Measurements from ENCODE around the gene TRMU.
"Not testable (repeated sequence)": the region's sequence is repeated elsewhere in the genome, so short reads cannot be mapped to it uniquely, and the experiment has no call there.

Gene TRMU

DNA sequence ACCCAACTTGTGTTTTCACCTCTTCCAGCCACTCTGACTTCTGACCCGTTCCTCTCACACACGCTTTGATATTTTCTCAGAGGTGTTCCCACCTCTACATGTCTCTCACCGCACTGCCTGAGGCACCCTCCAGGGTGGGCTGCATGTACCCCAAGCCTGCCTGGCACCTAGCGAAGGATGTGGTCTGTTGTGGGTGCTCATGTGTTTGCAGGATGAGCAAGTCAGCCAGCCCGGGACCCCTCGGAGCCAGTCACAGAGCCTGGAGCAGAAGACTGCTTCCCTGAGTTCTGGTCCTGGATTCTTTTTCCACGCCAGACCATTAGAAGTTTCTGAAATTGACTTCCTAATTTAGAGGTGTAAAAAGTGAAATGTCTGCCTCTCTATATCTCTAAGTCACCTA is 35.0 kb upstream of the TRMU start:
- DNase-seq (ENCODE audit: low read depth), result no peak

- no peak for DNase-seq (ENCODE audit: low read depth)
These were observed 32.1 kb upstream of the TRMU start for GRCh38 chr22:46303347-46303965.

DNA sequence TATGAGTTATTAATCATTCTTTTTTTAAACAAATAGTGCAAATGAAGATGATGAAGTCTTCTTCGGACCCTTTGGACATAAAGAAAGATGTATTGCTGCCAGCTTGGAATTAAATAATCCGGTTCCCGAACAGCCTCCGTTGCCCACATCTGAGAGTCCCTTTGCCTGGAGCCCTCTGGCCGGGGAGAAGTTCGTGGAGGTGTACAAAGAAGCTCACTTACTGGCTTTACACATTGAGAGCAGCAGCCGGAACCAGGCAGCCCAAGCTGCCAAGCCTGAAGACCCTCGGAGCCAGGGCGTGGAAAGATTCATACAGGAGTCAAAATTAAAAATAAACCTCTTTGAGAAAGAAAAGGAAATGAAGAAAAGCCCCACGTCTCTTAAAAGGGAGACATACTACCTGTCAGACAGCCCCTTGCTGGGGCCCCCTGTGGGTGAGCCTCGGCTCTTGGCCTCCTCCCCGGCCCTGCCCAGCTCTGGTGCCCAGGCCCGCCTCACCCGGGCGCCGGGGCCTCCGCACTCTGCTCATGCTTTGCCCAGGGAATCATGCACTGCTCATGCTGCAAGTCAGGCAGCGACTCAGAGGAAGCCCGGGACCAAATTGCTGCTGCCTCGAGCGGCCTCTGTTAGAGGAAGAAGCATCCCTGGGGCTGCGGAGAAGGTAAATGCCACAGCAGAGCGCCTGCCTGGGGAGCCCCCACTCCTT is 27.1 kb upstream of the TRMU start:
- no peak for DNase-seq (ENCODE audit: low read depth)

DNA sequence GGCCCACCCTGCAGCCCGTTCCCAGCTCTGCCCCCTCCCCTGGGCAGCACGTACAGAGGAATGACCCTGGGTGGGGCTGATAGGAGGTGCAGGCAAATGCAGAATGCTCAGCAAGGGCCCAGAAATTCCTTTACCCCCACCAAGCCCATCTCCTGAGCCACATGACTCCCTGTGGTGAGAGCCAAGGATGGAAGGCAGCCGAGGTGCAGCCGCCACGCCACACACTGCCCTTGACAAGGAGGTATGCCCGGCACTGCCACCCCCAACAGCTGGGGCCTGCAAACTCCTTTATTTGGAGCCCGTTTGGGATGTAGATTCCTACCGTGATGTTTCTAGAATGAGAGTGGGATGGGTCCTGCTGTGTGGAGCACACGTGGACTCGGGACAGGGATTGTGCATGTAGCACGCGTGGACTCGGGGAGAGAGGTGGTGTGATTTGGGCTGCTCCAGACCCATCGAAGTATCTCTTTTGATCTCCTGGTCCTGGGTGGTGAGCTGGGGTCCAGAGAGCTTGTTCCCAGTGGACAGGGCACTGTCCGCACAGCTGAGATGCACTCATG is 25.9 kb upstream of the TRMU start:
- no peak for DNase-seq (ENCODE audit: low read depth)

DNA sequence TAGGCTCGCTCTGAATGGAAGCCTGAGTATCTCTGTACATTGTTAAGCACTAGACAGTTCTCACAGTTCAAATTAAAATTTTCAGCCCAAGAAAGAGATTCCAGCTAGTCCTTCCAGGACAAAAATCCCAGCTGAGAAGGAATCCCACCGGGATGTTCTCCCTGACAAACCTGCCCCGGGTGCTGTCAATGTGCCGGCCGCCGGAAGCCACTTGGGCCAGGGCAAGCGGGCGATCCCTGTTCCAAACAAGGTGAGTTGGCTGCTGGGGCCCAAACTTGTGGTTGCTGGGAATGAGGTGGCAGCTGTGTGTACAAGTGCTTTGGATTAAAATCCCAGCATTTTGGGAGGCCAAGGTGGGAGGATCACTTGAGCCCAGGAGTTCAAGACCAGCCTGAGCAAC is 23.5 kb upstream of the TRMU start:
- no peak for DNase-seq (ENCODE audit: low read depth)

GRCh38 chr22:46312848-46313247 is 22.7 kb upstream of the TRMU start:
- not testable (repeated sequence) for DNase-seq (ENCODE audit: low read depth)

- no peak for DNase-seq (ENCODE audit: low read depth)
These were observed 19.5 kb upstream of the TRMU start for GRCh38 chr22:46315976-46316375.

DNA sequence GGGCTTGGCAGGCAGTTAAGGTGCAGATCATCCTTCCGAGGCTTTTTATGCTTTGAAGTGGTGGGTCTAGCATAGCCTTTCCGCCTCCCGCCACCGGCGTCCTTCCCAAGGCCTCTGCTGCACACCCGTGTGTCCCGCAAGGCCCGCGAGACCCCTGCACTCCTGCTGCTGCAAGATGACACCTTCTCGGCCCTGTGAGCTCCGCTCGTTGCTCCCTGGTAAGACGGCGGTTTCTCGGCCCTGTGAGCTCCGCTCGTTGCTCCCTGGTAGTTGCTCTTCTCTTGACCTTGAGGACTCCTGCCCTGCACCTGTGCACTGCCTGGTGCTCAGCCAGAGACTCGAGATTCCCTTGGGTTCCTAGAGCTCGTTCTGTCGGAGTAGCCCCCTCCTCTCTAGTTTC is 17.9 kb upstream of the TRMU start:
- no peak for DNase-seq (ENCODE audit: low read depth)

GRCh38 chr22:46318576-46318975 is 16.9 kb upstream of the TRMU start:
- DNase-seq (ENCODE audit: low read depth), result no peak

GRCh38 chr22:46319319-46319718 is 16.2 kb upstream of the TRMU start:
- DNase-seq (ENCODE audit: low read depth), result no peak

GRCh38 chr22:46320166-46320710 is 15.3 kb upstream of the TRMU start:
- no peak for DNase-seq (ENCODE audit: low read depth)

DNA sequence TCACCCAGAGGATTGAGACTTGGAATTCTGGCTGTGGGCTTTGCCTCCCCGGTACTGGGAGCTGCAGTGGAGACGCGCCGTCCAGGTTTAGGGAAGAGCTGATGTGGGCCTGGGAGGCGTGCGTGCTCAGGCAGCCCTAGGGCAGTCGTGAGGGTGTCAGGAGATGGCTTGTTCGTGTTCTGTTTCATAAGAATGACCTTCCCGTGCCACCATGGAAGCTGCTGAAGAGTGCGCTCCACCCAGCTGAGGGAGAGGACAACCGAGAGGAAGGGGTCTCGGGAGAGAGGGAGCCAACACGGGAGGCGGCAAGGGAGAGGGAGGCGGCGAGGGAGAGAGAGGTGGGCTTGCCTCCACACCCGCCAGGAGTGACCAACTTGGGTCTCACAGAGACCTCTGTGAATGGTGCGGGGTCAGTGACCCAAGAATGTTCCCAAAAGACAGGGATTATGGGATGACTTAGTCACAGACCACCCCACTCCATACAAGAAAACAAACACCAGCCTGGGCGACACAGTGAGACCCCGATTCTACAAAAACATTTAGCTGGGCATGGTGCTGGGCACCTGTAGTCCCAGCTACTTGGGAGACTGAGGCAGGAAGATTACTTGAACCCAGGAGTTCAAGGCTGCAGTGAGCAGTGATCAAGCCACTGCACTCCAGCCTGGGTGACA is 14.7 kb upstream of the TRMU start:
- no peak for DNase-seq (ENCODE audit: low read depth)

DNA sequence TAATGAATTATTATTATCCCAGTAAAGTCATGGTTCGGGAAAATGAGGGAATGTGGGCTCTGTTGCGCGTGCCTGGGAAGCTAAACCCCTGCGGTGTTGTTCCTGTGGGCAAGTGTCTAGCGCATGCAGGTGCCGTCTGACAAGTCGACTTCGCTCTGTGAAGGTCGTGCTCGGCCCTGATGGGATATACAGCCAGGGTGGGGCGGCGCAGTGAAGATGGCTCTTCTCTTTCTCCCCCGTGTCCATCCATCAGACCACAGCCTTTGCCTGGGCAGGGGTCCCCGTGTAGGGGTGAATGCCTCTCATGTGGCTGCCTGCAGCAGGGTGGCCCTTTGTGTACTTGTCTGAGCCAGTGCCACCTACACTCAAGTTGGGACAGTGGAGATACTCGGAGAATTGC is 12.8 kb upstream of the TRMU start:
- no peak for DNase-seq (ENCODE audit: low read depth)

DNA sequence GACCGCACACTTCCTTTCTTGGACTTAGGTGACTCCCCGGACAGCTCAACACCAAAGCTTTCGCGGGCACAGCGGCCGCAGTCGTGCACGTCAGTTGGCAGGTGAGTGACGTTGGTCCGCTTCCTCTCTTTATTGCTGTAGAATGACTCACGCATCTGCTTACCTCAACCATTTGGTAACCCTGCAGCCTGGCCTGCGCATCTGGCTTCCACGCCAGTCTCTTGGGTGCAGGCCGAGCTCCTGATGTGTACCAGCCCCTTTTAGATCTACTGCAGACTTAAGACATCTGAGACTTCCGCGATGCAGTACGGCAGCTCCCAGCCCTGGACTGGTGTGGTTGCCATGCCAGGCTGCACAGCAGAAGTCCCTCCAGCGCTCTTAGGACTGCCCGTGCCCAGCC is 12.4 kb upstream of the TRMU start:
- DNase-seq (ENCODE audit: low read depth), result no peak

DNA sequence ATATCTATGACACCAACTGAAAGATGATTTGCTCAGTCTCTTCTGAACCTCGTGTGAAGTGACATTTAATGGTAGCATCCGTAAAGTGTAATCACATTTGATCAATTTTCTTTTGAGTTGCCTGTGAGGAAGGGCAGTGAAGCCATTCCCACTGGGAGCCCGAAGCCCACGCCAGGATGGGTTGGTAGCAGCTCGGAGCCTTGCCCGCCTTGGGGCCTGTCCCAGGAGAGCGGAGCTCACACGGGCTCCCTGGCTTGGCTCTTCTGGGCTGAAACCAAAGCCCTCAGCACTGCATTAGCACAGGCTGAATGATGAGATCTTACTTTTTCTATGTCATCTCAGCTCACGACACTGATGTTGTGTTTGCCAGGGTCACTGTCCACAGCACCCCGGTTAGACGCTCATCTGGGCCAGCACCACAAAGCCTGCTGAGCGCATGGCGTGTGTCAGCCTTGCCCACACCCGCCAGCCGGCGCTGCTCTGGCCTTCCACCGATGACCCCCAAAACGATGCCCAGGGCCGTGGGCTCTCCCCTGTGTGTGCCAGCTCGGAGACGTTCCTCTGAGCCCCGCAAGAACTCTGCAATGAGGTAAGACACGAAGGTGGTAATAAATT is 9.3 kb upstream of the TRMU start:
- no peak for DNase-seq (ENCODE audit: low read depth)

- no peak for DNase-seq (ENCODE audit: low read depth)
These were observed 7.6 kb upstream of the TRMU start for GRCh38 chr22:46327691-46328465.

DNA sequence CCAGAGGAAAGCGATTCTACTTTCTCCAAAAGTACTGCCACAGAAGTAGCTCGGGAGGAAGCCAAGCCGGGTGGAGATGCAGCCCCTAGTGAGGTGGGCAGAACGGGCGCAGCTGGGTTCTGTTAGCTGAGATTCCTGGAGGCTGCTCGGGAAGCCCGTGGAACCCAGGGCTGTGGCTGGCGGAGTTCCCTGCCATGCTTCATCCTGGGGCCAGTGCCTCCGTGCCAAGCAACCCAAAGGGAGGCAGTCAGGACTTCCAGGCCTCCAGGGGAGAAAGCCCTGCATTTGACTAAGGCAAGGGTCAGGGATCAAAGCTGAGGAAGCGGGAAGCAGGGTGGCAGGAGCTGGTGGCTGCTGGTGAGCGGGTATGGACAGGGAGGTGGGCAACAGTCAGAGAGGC is 6.7 kb upstream of the TRMU start:
- DNase-seq (ENCODE audit: low read depth), result no peak

DNA sequence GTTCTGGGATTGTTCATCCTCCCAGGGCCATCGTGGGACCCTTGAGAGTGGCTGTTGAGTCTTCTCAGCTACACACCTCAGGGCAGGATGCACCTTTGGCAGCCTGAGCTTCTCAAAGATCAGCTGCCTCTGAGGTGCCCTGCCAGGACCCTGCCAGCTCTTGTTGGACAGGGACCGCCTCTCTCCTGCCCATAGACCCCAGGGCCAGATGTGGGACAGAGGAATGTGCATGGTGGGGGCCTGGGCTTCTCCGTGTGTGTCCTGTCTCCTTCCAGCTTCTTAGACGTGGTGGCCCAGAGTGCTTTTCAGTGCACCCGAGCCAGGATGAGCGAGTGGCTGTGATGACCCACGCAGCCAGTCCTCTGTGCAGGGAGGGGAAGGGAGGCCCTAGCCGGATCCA is 5.9 kb upstream of the TRMU start:
- no peak for DNase-seq (ENCODE audit: low read depth)

DNA sequence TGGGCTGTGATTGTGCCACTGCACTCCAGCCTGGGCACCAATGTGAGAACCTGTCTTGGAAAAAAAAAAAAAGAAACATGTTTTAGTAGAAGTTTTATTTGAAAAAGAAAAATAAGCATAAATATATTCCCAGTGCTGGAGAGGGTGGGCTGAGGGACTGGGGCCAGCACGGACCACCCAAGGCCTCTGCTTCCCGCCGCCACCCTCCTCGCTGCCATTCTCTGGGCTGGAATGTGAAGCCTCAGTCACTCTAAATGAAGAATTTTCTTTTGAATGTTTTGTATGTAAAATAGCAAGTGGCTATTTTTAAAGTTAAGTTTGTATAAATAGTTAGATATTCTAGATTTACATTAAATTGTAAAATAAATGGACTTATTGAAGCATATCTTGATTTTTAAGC is 5.1 kb upstream of the TRMU start:
- no peak for DNase-seq (ENCODE audit: low read depth)

- DNase-seq (ENCODE audit: low read depth), result no peak
These were observed 4.0 kb upstream of the TRMU start for GRCh38 chr22:46331496-46331895.

Data from activated T-cell treated with anti-CD3 and anti-CD28 coated beads for 48 hours (primary cell).